Esophagus muscularis mucosa (tissue), 4 donors: ENCODE measurements around the gene CACNA1E. TPM values are rescaled to one million over a fixed set of nuclear protein-coding genes. Genes with fewer than 3 reads are reported as not detected.

ENCODE experiments used
- DNase-seq: peaks from one replicate; pipeline ENCODE4 v3.0.0-alpha.2; 2017; ENCODE audit errors: extremely low spot score
- H3K27ac ChIP-seq, 4 donors: fragments of 200-600 bp; sonication (generic); replicated peaks in 1 of 4; 1 replicate in 3 of 4; 2 replicates in 1 of 4; pipeline ENCODE4 v1.5.1; 2016 to 2019; ENCODE audit warnings: mild to moderate bottlenecking in 1 of 4
- H3K27me3 ChIP-seq, 4 donors: fragments of 200-600 bp; sonication (generic); one replicate each; pipeline versions ENCODE4 v1.5.1 to v1.6.0; 2016 to 2019
- H3K36me3 ChIP-seq, 4 donors: fragments of 200-600 bp; sonication (generic); one replicate each; pipeline ENCODE4 v1.5.1; 2016 to 2019
- H3K4me1 ChIP-seq, 4 donors: fragments of 200-600 bp; sonication (generic); one replicate each; pipeline ENCODE4 v1.5.1; 2016 to 2019
- H3K4me3 ChIP-seq, 4 donors: fragments of 200-600 bp; sonication (generic); 1 replicate in 2 of 4; 2 replicates in 2 of 4; pipeline ENCODE4 v1.5.1; 2016 to 2019; ENCODE audit warnings: mild to moderate bottlenecking in 4 of 4, moderate library complexity in 1 of 4
- H3K9me3 ChIP-seq, 4 donors: fragments of 200-600 bp; sonication (generic); 1 replicate in 3 of 4; 2 replicates in 1 of 4; pipeline ENCODE4 v1.5.1; 2016 to 2019
- CTCF ChIP-seq, 3 experiments: fragments of 200-600 bp in 2 of 3; fragments of 450-650 bp in 1 of 3; sonication (generic) in 2 of 3; IDR thresholded peaks; one replicate each; pipeline ENCODE4 v1.5.1; 2017 to 2019; ENCODE audit warnings: antibody characterized with exemption in 3 of 3, mild to moderate bottlenecking in 2 of 3, moderate library complexity in 1 of 3
- EP300 ChIP-seq: sonication (generic); formaldehyde crosslinking; IDR thresholded peaks from one replicate; pipeline ENCODE4 v1.6.1; 2017; ENCODE audit warnings: antibody characterized with exemption
- POLR2A ChIP-seq: fragments of 450-650 bp; IDR thresholded peaks from one replicate; pipeline ENCODE4 v1.6.1; 2017; ENCODE audit warnings: antibody characterized with exemption, moderate library complexity, mild to moderate bottlenecking, low read depth
- POLR2AphosphoS5 ChIP-seq, 2 donors: sonication (generic); formaldehyde crosslinking; IDR thresholded peaks; one replicate each; pipeline ENCODE4 v1.6.1; 2017; ENCODE audit warnings: antibody characterized with exemption in 2 of 2
- WGBS: methylation state at CpG from one replicate; pipeline ENCODE4 v1.1.5; 2018; 5-methylcytosine and 5-hydroxymethylcytosine counted together
- intact Hi-C: fragments of 100-400 bp; cut with DNase I; formaldehyde crosslinking; loops from one replicate; pipeline ENCODE4 v1.15.1; 2023
- total RNA-seq, 4 donors: library from RNA; depleted of rRNA; stranded (reverse); fragments of >200 nt; gene quantifications; one replicate each; pipeline versions ENCODE4 v1.1.0 to v1.2.1, GENCODE V29; 2016

CACNA1E gene
- total RNA-seq, 4 donors from 2014 or later = under 0.01 to 0.66 (median 0.25) TPM

DNA sequence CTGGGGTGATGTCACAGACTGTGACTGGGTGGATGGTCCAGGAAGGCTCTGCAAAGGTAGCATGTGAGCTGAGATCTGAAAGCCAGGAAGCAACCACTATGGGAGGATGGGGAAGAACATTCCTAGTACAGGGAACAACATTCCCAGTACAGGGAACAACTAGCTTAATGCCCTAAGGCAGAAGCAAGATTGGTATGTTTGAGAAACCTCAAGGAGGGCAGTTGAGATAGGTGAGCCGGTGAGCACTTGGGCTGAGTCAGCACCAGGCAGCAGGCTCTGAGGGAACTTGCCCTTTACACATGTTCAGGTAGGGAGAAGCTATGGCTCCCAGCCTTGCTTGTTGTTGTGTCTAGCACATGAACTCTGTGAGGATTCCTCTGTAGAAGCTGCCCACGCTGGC is 24.2 kb upstream of the CACNA1E start:
- Histone ChIP-seq H3K27ac (no peak overlapping the region), H3K27me3 (no peaks in the 10 kb centered on the region), H3K9me3 (peaks cover 0 to 8% (median 0%) of the 10 kb centered on the region in 4 donors), H3K4me1 (no peaks in the 10 kb centered on the region), H3K36me3 (no peaks in the 10 kb centered on the region), H3K4me3 (no peak overlapping the region)
- peak; percentile 82 for DNase-seq
- 88% methylated on average over 1 of the region's 2 CpGs for WGBS
- intact Hi-C loops = no loop called here
- no peak for TF ChIP-seq EP300
- no peak for TF ChIP-seq CTCF (IDR thresholded peaks at IDR 0.05)
- no peak for TF ChIP-seq POLR2AphosphoS5 (IDR thresholded peaks at IDR 0.05)

DNA sequence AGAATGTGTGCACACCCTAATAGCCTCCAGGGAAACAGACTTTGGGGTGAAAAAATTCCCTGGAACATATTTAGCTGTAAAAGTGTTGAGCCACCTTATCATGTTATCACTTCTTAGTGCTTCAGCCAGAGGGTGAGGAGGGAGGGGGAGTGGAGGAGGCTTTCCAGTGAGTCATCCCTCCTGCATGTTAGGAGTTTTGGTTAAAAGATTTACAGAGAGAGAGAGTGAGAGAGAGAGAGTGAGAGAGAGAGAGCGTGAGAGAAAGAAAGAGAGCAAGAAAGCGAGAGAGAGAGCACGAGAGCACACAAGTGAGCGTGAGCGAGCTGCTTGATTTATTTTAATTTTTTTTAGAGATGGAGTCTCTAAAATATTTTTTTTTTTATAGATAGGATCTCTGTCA is 13.5 kb upstream of the CACNA1E start:
- TF ChIP-seq CTCF (IDR thresholded peaks at IDR 0.05) (peak in 2 of 3 experiments; percentile 24), POLR2AphosphoS5 (IDR thresholded peaks at IDR 0.05) (peak in 1 of 2 donors; percentile 46), EP300 (no peak)
- H3K4me1 ChIP-seq = peaks cover 0 to 13% (median 9%) of the 10 kb centered on the region in 4 donors
- no peak for DNase-seq
- H3K9me3 ChIP-seq = no peaks in the 10 kb centered on the region
- intact Hi-C loops = loop anchor here (10.0 kb wide), 1 partner anchor 465 kb away; no protein-coding TSS in a partner anchor
- H3K4me3 ChIP-seq = no peak overlapping the region
- no peaks in the 10 kb centered on the region for H3K36me3 ChIP-seq
- 42% methylated on average over 5 of the region's 5 CpGs for WGBS
- H3K27me3 ChIP-seq = no peaks in the 10 kb centered on the region
- H3K27ac ChIP-seq = no peak overlapping the region

- peaks cover 0 to 7% (median 3%) of the 10 kb centered on the region in 4 donors for H3K4me1 ChIP-seq
- H3K27me3 ChIP-seq = peaks cover 0 to 6% (median 0%) of the 10 kb centered on the region in 4 donors
- intact Hi-C loops = loop anchor here (5.0 to 10.0 kb wide), 2 partner anchors 459 to 607 kb away; no protein-coding TSS in a partner anchor
- H3K4me3 ChIP-seq = no peak overlapping the region
- no peaks in the 10 kb centered on the region for H3K36me3 ChIP-seq
- no peaks in the 10 kb centered on the region for H3K9me3 ChIP-seq
- WGBS = 80% methylated on average over 4 of the region's 4 CpGs
- DNase-seq = no peak
- TF ChIP-seq EP300 = no peak
- TF ChIP-seq POLR2A = no peak
- TF ChIP-seq CTCF (IDR thresholded peaks at IDR 0.05) = no peak
- TF ChIP-seq POLR2AphosphoS5 (IDR thresholded peaks at IDR 0.05) = no peak
- H3K27ac ChIP-seq = no peak overlapping the region
Observed at GRCh38 chr1:181475580-181475979, 7.7 kb upstream of the CACNA1E start.

DNA sequence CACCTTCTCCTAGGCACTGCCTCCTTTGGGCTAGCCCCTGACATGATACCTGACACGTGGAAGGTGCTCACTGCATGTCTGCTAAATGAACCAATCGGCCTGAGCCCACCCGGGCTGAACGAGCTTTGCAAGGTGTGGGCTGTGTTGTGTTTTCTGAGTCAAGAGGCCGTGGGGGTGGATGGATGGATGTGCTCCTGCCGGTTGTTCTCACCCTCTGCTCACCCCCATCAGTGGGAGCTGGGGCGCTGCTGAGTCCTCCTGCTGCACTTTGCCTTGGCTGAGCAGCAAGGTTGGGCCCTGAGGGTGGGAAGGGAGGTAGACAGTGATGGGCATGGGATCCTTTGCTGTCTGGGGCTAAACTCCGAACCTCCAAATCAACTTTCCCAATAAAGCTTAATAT is 6.7 kb upstream of the CACNA1E start:
- WGBS = 51% methylated on average over 7 of the region's 8 CpGs
- Histone ChIP-seq H3K9me3 (no peaks in the 10 kb centered on the region), H3K36me3 (no peaks in the 10 kb centered on the region), H3K4me3 (no peak overlapping the region), H3K4me1 (peaks cover 0 to 7% (median 3%) of the 10 kb centered on the region in 4 donors), H3K27ac (no peak overlapping the region), H3K27me3 (peaks cover 0 to 10% (median 0%) of the 10 kb centered on the region in 4 donors)
- DNase-seq = no peak
- intact Hi-C loops = loop anchor here (5.0 to 10.0 kb wide), 2 partner anchors 458 to 606 kb away; no protein-coding TSS in a partner anchor
- TF ChIP-seq EP300 (no peak), CTCF (IDR thresholded peaks at IDR 0.05) (no peak), POLR2AphosphoS5 (IDR thresholded peaks at IDR 0.05) (no peak), POLR2A (no peak)

- no peak overlapping the region for H3K27ac ChIP-seq
- no peak overlapping the region for H3K4me3 ChIP-seq
- DNase-seq = no peak
- TF ChIP-seq CTCF (IDR thresholded peaks at IDR 0.05) (no peak), EP300 (no peak), POLR2AphosphoS5 (IDR thresholded peaks at IDR 0.05) (no peak), POLR2A (no peak)
- H3K36me3 ChIP-seq = no peaks in the 10 kb centered on the region
- H3K27me3 ChIP-seq = peaks cover 0 to 27% (median 14%) of the 10 kb centered on the region in 4 donors
- intact Hi-C loops = loop anchor here (5.0 to 10.0 kb wide), 2 partner anchors 456 to 604 kb away; no protein-coding TSS in a partner anchor
- no peaks in the 10 kb centered on the region for H3K9me3 ChIP-seq
- H3K4me1 ChIP-seq = peaks cover 5 to 21% (median 17%) of the 10 kb centered on the region in 4 donors
- WGBS = 71% methylated on average over 2 of the region's 2 CpGs
Observed at GRCh38 chr1:181478306-181478705, 5.0 kb upstream of the CACNA1E start.
